ENCODE measurements around the gene PRICKLE3.

Gene PRICKLE3

GRCh38 chrX:49162620-49163019 lies 23.6 kb downstream of the PRICKLE3 start, which contains the start of gene MAGIX:
Gene MAGIX, plus strand, starts transcription at chrX:49162758. Its CDS starts 132 bp downstream, at chrX:49162890.
- no peak for TF ChIP-seq CTCF (IDR thresholded peaks at IDR 0.05; ENCODE audit: low read depth, low read length, missing control alignments)
- peak within 1 kb of the TSS; percentile 51 for H3K4me3 ChIP-seq (ENCODE audit: low read depth, low read length)
- no peak for DNase-seq (ENCODE audit: low read depth)

- TF ChIP-seq CTCF (IDR thresholded peaks at IDR 0.05; ENCODE audit: low read depth, low read length, missing control alignments), result no peak
- DNase-seq (ENCODE audit: low read depth), result no peak
- no peak overlapping the region for H3K4me3 ChIP-seq (ENCODE audit: low read depth, low read length)
Observed at GRCh38 chrX:49161632-49162031, 24.5 kb downstream of the PRICKLE3 start.

- DNase-seq (ENCODE audit: low read depth), result no peak
- TF ChIP-seq CTCF (IDR thresholded peaks at IDR 0.05; ENCODE audit: low read depth, low read length, missing control alignments), result no peak
- H3K4me3 ChIP-seq (ENCODE audit: low read depth, low read length), result no peak overlapping the region
Observed at GRCh38 chrX:49160908-49161307, 25.3 kb downstream of the PRICKLE3 start.

GRCh38 chrX:49157194-49157593 lies 29.0 kb downstream of the PRICKLE3 start:
- DNase-seq (ENCODE audit: low read depth), result no peak
- TF ChIP-seq CTCF (IDR thresholded peaks at IDR 0.05; ENCODE audit: low read depth, low read length, missing control alignments), result no peak
- H3K4me3 ChIP-seq (ENCODE audit: low read depth, low read length), result no peak overlapping the region

- peak overlapping the region; percentile 59 for H3K4me3 ChIP-seq (ENCODE audit: low read depth, low read length)
- DNase-seq (ENCODE audit: low read depth), result no peak
- TF ChIP-seq CTCF (IDR thresholded peaks at IDR 0.05; ENCODE audit: low read depth, low read length, missing control alignments), result peak; percentile 55
Observed at GRCh38 chrX:49155900-49156837, 30.0 kb downstream of the PRICKLE3 start.

GRCh38 chrX:49155243-49155899 lies 30.8 kb downstream of the PRICKLE3 start:
- TF ChIP-seq CTCF (IDR thresholded peaks at IDR 0.05; ENCODE audit: low read depth, low read length, missing control alignments), result no peak
- DNase-seq (ENCODE audit: low read depth), result no peak
- H3K4me3 ChIP-seq (ENCODE audit: low read depth, low read length), result peak overlapping the region; percentile 59
